HG02938 (cell line): ENCODE data around the gene ADCK1.
"Not testable (repeated sequence)": the region's sequence is repeated elsewhere in the genome, so short reads cannot be mapped to it uniquely, and the experiment has no call there.

Experiments used
- ATAC-seq: cut with Tn5 transposase; IDR thresholded peaks from one replicate; pipeline ENCODE4 v1.9.1; 2021; ENCODE audit warnings: mild to moderate bottlenecking, moderate library complexity; ENCODE audit not compliant: unreplicated experiment

The ADCK1 gene

DNA sequence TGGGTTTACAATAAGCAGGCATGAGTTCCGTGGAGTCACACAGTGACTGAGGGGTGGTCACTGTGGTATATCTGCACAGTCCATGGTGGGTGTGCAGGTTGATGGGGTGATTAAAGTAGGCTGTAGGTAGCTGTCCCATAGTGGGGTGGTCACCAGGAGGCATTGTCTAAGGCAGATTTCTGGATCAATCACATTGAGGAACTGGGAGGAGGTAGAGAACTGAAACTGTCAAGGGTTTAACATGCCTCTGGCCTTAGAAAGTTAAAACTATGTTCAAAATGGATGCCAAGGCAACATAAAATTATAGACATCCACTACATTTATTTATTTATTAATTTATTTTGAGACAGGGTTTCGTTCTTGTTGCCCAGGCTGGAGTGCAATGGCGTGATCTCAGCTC lies 8.3 kb downstream of the ADCK1 start:
- no peak for ATAC-seq

GRCh38 chr14:77809011-77809410 lies 9.1 kb downstream of the ADCK1 start:
- ATAC-seq: no peak

- no peak for ATAC-seq
Measured at GRCh38 chr14:77812028-77812427, 12.1 kb downstream of the ADCK1 start.

- ATAC-seq: not testable (repeated sequence)
Measured at GRCh38 chr14:77812682-77813081, 12.8 kb downstream of the ADCK1 start.

DNA sequence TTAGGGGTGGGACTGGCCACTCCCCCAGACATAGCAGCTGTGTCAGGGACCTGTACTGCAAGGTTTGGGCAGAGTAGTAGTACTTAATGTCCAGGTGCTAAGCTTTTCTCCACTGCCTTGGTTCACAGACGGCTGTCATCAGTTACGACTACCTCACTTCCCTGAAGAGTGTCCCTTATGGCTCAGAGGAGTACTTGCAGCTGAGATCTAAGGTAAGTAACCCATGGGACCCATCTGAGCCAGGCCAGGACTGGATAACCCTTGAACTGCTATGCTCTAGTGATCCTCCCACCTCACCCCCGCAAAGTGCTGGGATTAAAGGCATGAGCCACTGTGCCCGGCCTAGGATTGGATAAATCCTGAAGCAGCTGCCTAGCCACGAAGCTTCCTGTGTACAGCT lies 22.4 kb downstream of the ADCK1 start:
- ATAC-seq: no peak

- no peak for ATAC-seq
Measured at GRCh38 chr14:77822741-77823140, 22.8 kb downstream of the ADCK1 start.

GRCh38 chr14:77823378-77823777 lies 23.5 kb downstream of the ADCK1 start:
- ATAC-seq: no peak

- ATAC-seq: no peak
Measured at GRCh38 chr14:77825895-77826519, 26.1 kb downstream of the ADCK1 start.

DNA sequence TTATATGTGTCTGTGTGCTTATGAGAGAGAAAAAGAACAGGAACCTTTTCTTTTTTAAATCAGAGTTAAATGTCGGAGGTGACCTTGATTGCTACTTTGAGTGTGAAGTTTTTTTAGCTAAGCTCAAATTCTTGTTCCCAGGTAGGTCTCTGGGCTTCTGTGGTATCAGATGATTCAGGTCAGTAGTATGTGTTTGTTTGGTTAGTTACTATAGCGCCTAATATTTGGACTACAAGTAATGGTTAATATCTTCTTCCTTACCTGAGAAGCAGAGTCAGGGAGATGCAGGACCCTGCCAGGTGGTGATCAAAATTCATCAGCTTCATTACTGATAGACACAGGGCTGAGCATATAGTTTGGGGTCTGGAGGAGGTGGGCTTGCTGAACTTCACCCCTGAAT lies 30.8 kb downstream of the ADCK1 start:
- no peak for ATAC-seq

DNA sequence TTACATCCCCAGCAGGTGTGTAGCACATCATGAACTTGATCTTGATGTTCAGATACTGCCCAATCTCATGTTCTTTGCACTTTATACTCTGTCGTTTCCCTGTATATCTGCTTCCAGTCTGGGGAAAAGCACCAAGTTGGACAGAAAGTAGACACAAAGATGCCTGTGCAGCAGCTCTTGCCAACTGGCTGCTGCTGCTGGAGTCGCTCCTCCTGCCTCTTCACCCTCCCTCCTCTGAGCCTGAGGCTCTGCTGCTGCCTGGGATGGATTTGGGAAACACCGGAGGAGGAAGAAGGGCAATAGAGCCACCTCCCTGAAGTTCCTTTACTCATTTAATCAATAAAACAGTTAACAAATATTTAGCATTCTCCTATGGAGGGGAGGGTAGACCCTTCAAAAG lies 32.4 kb downstream of the ADCK1 start:
- ATAC-seq: no peak

GRCh38 chr14:77837926-77838325 lies 38.0 kb downstream of the ADCK1 start:
- ATAC-seq: no peak

DNA sequence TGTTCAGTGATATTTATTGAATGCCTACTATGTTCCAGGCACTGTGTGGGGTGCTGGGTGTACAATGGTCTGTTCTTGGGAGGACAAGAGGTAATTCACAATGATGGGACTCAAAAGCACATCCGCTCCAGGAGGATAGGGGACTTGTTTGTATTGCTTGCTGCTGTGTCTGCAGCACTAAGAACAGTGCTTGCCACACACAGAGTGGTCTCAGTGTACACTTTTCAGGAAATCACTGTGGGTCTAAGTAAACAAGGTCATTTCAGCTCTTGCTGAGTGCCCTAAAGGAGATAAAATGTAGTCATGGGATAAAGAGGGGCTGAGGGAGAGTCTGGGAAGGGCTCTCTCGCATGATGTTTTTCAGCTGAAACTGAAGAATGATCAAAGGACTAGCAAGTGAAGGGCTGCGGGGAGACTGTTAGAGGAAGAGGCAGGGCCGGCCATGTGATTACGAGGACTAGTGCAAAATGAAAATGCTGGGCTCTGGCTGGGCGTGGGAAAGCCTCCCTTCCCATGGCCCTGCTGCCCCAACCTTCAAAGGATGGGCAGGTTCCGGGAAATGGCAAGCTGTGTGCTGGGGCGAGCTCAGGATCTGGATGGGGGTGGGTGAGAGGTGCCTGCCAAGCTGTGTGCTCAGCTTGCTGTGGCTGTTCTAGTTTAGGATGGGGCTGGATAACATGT lies 39.1 kb downstream of the ADCK1 start:
- ATAC-seq: no peak

DNA sequence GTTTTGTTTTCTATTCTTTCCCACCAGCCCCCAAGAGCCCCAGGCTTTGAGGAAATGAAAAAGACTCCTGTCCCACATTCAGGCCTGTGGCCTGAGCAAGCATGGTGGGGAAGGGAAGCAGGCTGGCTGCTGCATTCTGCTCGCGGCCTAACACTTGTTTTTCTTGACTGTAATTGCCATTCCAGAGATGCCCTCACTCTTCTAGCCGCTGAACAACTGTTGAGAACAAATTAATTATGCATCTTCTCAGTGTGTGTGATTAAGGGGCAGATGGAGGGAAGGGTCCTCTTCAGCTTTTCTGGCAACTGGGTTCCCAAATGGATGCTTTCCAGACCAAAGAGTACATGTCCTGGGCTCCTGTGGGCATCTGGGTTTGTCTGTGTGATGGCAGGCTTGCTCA lies 43.3 kb downstream of the ADCK1 start:
- ATAC-seq: no peak

DNA sequence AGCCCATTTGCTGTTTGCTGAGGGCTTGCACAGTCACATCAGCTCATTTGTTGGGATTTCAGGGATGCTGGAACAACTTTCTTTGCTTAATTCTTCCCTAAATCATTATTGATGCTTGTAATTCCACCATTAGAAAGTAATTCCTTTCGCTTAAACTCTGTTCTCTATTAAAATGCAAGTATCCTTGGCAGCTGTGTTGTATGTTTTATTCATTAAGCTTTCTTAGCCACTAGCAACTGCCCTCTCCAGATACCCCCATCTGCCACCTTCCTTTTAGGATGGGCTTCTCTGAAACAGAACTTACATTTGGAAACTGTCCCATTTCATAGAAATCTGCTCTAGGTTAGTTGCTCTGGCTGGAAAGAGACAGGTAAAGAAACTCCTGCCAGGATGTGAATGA lies 43.7 kb downstream of the ADCK1 start:
- no peak for ATAC-seq

- no peak for ATAC-seq
Measured at GRCh38 chr14:77844802-77845201, 44.9 kb downstream of the ADCK1 start.

- no peak for ATAC-seq
Measured at GRCh38 chr14:77848031-77848430, 48.1 kb downstream of the ADCK1 start.

DNA sequence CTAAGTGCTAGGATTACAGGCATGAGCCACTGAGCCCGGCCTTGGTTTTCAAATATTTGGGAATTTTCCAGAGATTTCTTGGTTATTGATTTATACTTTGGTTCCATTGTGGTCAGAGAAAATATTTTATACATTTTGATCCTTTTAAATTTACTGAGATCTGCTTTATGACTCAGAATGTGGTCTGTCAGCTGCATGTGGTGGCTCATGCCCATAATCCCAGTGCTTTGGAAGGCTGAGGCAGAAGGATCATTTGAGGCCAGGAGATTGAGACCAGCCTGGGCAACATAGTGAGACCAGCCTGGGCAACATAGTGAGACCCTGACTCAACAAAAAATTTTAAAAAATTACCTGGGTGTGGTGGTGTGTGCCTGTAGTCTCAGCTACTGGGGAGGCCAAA lies 49.8 kb downstream of the ADCK1 start:
- ATAC-seq: no peak

DNA sequence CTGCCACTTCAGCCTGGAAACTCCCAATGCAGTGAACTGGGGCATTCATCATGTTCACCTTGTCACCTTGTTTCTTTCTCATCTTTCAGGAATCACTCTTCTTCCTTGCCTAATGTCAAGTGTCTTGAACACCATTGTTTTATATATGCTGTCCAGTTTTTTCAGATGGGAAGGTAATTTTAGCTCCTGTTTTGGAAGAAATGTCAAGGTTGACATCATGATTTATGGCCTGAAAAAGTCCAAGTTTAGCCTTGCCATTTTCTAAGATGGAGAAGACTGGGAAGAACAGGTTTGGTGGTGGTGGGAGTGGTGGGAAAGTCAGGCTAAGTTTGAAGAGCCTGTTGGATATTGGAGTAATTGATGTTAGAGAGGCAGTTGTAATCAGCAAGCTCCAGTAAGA lies 54.0 kb downstream of the ADCK1 start:
- ATAC-seq: no peak

GRCh38 chr14:77856941-77857340 lies 57.0 kb downstream of the ADCK1 start:
- ATAC-seq: no peak

DNA sequence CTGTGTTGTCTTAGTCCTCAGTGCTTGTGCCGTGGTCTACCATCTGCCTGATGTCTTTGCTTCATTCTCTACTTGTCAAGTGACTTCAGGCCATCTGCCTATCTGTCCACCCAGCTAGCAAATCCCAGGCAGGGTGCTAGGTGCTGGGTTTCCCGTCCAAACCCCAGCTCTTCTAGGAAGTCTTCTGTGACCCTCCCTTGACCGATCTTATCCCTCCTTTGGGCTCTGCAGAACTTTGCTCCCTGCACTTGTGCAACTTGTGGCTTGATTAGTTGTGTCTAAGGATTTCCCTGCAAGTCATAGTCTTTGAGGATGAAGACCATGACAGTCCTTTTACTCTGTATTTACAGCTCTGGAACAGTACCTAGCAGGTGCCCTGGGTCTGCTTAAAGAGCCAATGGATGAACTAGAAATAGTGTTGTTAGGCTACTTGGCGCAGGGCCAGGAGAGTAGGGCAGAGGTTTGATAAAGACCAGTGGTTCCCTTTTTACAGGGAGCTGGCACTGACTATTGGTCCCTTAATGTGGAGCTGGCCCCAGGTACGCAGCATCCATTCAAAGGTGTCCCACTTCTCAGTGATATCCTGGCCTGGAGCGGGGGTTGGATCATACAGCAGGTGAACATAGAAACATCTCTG lies 60.1 kb downstream of the ADCK1 start:
- no peak for ATAC-seq

- no peak for ATAC-seq
Measured at GRCh38 chr14:77861201-77861600, 61.3 kb downstream of the ADCK1 start.

DNA sequence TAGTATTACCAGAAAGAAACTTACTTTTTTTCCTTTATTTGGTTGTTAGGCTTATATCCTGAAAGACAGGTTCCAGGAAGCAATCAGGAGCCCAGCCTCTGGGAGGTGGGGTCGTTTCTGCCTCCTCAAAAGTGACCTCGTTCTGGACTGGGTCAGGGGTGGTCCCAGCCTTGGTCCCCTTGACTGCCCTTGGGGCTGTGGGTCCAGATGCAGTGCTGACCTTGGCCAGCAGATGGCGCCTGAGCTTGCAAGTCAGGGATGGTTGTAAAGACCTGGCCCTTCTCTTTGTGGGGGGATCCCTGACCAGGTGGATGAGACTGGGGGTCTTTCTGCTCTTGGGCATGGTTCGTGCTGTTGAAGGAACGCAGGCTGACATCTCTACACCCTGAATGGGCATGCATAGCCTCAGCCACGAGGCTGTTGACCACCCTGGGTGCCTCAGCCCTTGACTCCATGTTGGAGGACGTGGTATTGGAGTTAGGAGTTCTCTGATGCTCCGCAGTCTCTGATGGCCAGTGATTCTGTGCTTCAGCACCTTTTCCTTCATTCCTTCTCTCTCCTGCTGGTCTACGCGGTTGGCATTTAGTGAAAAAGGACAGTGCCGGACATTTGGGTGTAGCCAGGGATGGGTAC lies 62.4 kb downstream of the ADCK1 start:
- no peak for ATAC-seq
